K562 (cell line): ENCODE results near the gene TPMT. TPM values are rescaled to one million over a fixed set of nuclear protein-coding genes. Genes with fewer than 3 reads are reported as not detected.

ENCODE experiments used
- ATAC-seq: fragments of 200-7000 bp; cut with Tn5 transposase; 3 replicates; pipeline ENCODE4 v1.9.1; 2020; ENCODE audit warnings: moderate library complexity
- BruUV-seq: library from RNA; stranded (reverse); fragments of 400-500 nt; replicated peaks from 2 replicates; lab custom pipeline; 2021; lab: Mats Ljungman, UMichigan
- CTCF ChIA-PET: fragments of 300-600 bp; formaldehyde crosslinking; extraction: SDS; loops from one replicate; lab custom pipeline; 2021; ENCODE audit warnings: low intra/inter-chr PET ratio; lab: Yijun Ruan, JAX
- POLR2A ChIA-PET: fragments of 300-600, 350-650 bp; sonication (Branson Sonifier 250); formaldehyde crosslinking; extraction: SDS; loops from one replicate; lab custom pipeline; 2021; ENCODE audit warnings: antibody characterized with exemption, inconsistent platforms; lab: Yijun Ruan, JAX
- DNase-seq, 4 experiments: peaks; one replicate each; pipeline versions ENCODE4 v3.0.0 to v3.0.0-alpha.2; 2011 to 2018; ENCODE audit warnings: low spot score in 3 of 4, mixed read lengths in 3 of 4; ENCODE audit errors: extremely low read depth in 1 of 4
- FAIRE-seq: peaks from 2 replicates; lab custom pipeline; 2011; peaks lifted over from hg19 to GRCh38; lab: Jason Lieb, UNC
- H2AFZ ChIP-seq: 2 replicates; pipeline ENCODE4 v1.6.0; 2011; ENCODE audit warnings: low read depth, low read length, control low read depth, inconsistent platforms
- H3K27ac ChIP-seq: fragments of 200-600 bp; 3 replicates; pipeline ENCODE4 v1.8.0; 2011; ENCODE audit warnings: low read depth, mild to moderate bottlenecking, control low read depth, inconsistent platforms, low read length, moderate library complexity, mixed read lengths; ENCODE audit errors: extremely low read depth
- H3K27me3 ChIP-seq, 2 experiments: fragments of 300-600 bp in 1 of 2; 2 replicates in 1 of 2; 3 replicates in 1 of 2; pipeline versions ENCODE4 v1.6.0 to v1.8.0; 2011; ENCODE audit warnings: inconsistent platforms in 2 of 2, low read length in 2 of 2, mild to moderate bottlenecking in 1 of 2, mixed read lengths in 1 of 2, moderate library complexity in 1 of 2; ENCODE audit not compliant: control insufficient read depth in 2 of 2, insufficient read depth in 2 of 2
- H3K36me3 ChIP-seq: fragments of 300-600 bp; 3 replicates; pipeline ENCODE4 v1.8.0; 2011; ENCODE audit warnings: mild to moderate bottlenecking, low read length, inconsistent platforms; ENCODE audit not compliant: control insufficient read depth, insufficient read depth
- H3K4me1 ChIP-seq, 2 experiments: fragments of 200-600 bp in 1 of 2; replicated peaks in 1 of 2; 2 replicates in 1 of 2; 3 replicates in 1 of 2; pipeline versions ENCODE4 v1.5.1 to v1.8.0; 2011; ENCODE audit warnings: inconsistent platforms in 2 of 2, low read length in 2 of 2, mild to moderate bottlenecking in 1 of 2, mixed read lengths in 1 of 2, moderate library complexity in 1 of 2; ENCODE audit not compliant: control insufficient read depth in 2 of 2, insufficient read depth in 2 of 2
- H3K4me2 ChIP-seq: 2 replicates; pipeline ENCODE4 v1.6.1; 2011; ENCODE audit warnings: low read length, control low read depth, inconsistent platforms, mixed read lengths; ENCODE audit not compliant: insufficient read depth
- H3K4me3 ChIP-seq: fragments of 200-600 bp; sonication (generic), shearing (Covaris generic); 2 replicates; pipeline ENCODE4 v1.5.1; 2016; ENCODE audit warnings: control low read depth, inconsistent platforms
- H3K79me2 ChIP-seq: fragments of 200-600 bp; 3 replicates; pipeline ENCODE4 v1.8.0; 2011; ENCODE audit warnings: low read length, inconsistent platforms; ENCODE audit not compliant: control insufficient read depth, insufficient read depth
- H3K9ac ChIP-seq, 2 experiments: 2 replicates each; pipeline versions ENCODE4 v1.6.0 to v1.6.1; 2011; ENCODE audit warnings: low read depth in 2 of 2, low read length in 2 of 2, control low read depth in 1 of 2, inconsistent platforms in 1 of 2, mild to moderate bottlenecking in 1 of 2, mixed read lengths in 1 of 2; ENCODE audit not compliant: insufficient read depth in 1 of 2
- H3K9me1 ChIP-seq: one replicate; pipeline ENCODE4 v1.6.0; 2011; ENCODE audit warnings: inconsistent platforms, mild to moderate bottlenecking, low read length, moderate library complexity; ENCODE audit not compliant: control insufficient read depth, insufficient read depth
- H3K9me3 ChIP-seq: replicated peaks from 2 replicates; pipeline ENCODE4 v1.5.1; 2011; ENCODE audit warnings: low read depth, low read length, inconsistent platforms; ENCODE audit not compliant: control insufficient read depth, insufficient read depth
- H4K20me1 ChIP-seq: replicated peaks from 2 replicates; pipeline ENCODE4 v1.6.1; 2011; ENCODE audit warnings: low read length, inconsistent platforms, mixed read lengths; ENCODE audit not compliant: control insufficient read depth, insufficient read depth
- CTCF ChIP-seq, 3 experiments: IDR thresholded peaks in 2 of 3; conservative IDR thresholded peaks in 1 of 3; 2 replicates each; pipeline ENCODE4 v1.5.1; 2011 to 2012; ENCODE audit warnings: low read length in 3 of 3, mild to moderate bottlenecking in 3 of 3, control low read depth in 2 of 3, improper control_type of control experiment in 1 of 3, inconsistent platforms in 1 of 3, low read depth in 1 of 3, mixed read lengths in 1 of 3, moderate library complexity in 1 of 3; ENCODE audit not compliant: insufficient read depth in 2 of 3
- MECOM ChIP-seq: fragments of 250-450 bp; sonication (Bioruptor Pico); IDR thresholded peaks from 2 replicates; pipeline ENCODE4 v1.8.0; 2022; ENCODE audit warnings: inconsistent platforms
- RAD21 ChIP-seq, 2 experiments: fragments of 250-450 bp in 1 of 2; fragments of 450-650 bp in 1 of 2; sonication (Bioruptor Pico) in 1 of 2; formaldehyde crosslinking in 1 of 2; IDR thresholded peaks in 1 of 2; conservative IDR thresholded peaks in 1 of 2; 2 replicates each; pipeline versions ENCODE4 v1.4.0 to v1.8.0; 2020 to 2022; ENCODE audit warnings: mild to moderate bottlenecking in 2 of 2, moderate library complexity in 1 of 2
- SNRNP70 ChIP-seq: fragments of 200-400 bp; formaldehyde crosslinking; optimal IDR thresholded peaks from 2 replicates; pipeline ENCODE3; 2017; ENCODE audit warnings: low read depth, low read length
- ZBTB49 ChIP-seq: sonication (generic); formaldehyde crosslinking; IDR thresholded peaks from 2 replicates; pipeline ENCODE4 v1.8.0; 2022; ENCODE audit warnings: missing genetic modification reagents, mild to moderate bottlenecking, borderline replicate concordance
- WGBS: fragments of 100-300 bp; shearing (Covaris generic); methylation state at CpG from one replicate; pipeline ENCODE4 v1.1.6; 2016; ENCODE audit warnings: low coverage, mixed read lengths; ENCODE audit not compliant: insufficient coverage; ENCODE audit errors: missing lambda C conversion rate; 5-methylcytosine and 5-hydroxymethylcytosine counted together
- in situ Hi-C: fragments of 300-500 bp; cut with MboI; formaldehyde crosslinking; loops from 4 replicates; pipeline ENCODE4 v1.15.0; 2018; ENCODE audit warnings: inconsistent platforms, mixed read lengths
- intact Hi-C: fragments of 100-400 bp; cut with micrococcal nuclease; formaldehyde crosslinking; loops from 2 replicates; pipeline ENCODE4 v1.14.2; 2022
- polyA plus RNA-seq, 8 experiments: library from polyadenylated mRNA; depleted of rRNA in 4 of 8; stranded (reverse) in 5 of 8; unstranded in 3 of 8; fragments of >200 nt; fragmentation: Nextera tagmentation in 2 of 8; fragmentation: Illumina TruSeq in 1 of 8; extraction: Ambion mirVana in 2 of 8; extraction: Trizol in 1 of 8; gene quantifications; 2 replicates each; pipeline versions ENCODE4 v1.2.1 to v1.2.3, GENCODE V29; 2011 to 2014; ENCODE audit warnings: inconsistent platforms in 1 of 8, missing spikeins in 1 of 8
- total RNA-seq, 7 experiments: library from RNA; depleted of rRNA in 6 of 7; stranded (reverse); fragments of >200 nt in 6 of 7; fragmentation: Illumina TruSeq in 2 of 7; extraction: Trizol in 2 of 7; gene quantifications; 2 replicates each; pipeline versions ENCODE4 v1.2.1 to v1.2.3, GENCODE V29; 2011 to 2021; ENCODE audit warnings: low replicate concordance in 1 of 7
- TF ChIP-seq, protein P1 (sequence below): sonication (generic); formaldehyde crosslinking; IDR thresholded peaks from 2 replicates; pipeline ENCODE4 v1.8.1; 2023; ENCODE audit warnings: mild to moderate bottlenecking, missing genetic modification reagents

TPMT gene
- total and polyA plus RNA-seq, 9 of the 15 experiments (the other 6 are each of a cell fraction or from before 2014, with no cell fraction given): 24.2 to 67.4 (median 46.5) TPM

- Histone ChIP-seq H3K4me2 (no peak within 1 kb of the TSS), H3K4me1 (peaks cover 3 to 8% of the 10 kb centered on the region in 2 experiments; a peak in 2 of 5 replicates), H4K20me1 (no peaks in the 10 kb centered on the region), H3K9me3 (no peaks in the 10 kb centered on the region), H3K36me3 (no peaks in the 10 kb centered on the region)
- CTCF ChIA-PET: no interaction called here
- intact Hi-C loops: no loop called here
- 0 out of 3 replicates have a peak, but pooled peaks have one; percentile 16 for ATAC-seq
- no peak for DNase-seq
- POLR2A ChIA-PET: interaction anchor here (0.6 to 1.6 kb wide), 4 partner anchors 13 to 294 kb away, joined by 3 to 4 read pairs (median 4); no protein-coding TSS in a partner anchor
- TF ChIP-seq, protein P1, sequence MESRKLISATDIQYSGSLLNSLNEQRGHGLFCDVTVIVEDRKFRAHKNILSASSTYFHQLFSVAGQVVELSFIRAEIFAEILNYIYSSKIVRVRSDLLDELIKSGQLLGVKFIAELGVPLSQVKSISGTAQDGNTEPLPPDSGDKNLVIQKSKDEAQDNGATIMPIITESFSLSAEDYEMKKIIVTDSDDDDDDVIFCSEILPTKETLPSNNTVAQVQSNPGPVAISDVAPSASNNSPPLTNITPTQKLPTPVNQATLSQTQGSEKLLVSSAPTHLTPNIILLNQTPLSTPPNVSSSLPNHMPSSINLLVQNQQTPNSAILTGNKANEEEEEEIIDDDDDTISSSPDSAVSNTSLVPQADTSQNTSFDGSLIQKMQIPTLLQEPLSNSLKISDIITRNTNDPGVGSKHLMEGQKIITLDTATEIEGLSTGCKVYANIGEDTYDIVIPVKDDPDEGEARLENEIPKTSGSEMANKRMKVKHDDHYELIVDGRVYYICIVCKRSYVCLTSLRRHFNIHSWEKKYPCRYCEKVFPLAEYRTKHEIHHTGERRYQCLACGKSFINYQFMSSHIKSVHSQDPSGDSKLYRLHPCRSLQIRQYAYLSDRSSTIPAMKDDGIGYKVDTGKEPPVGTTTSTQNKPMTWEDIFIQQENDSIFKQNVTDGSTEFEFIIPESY (CRISPR knock-in tag): peak; percentile 99
- TF ChIP-seq SNRNP70: no peak
- peak; percentile 15 to 26 (median 24); a peak in 2 of 6 replicates for TF ChIP-seq CTCF (IDR thresholded peaks at IDR 0.05 in 2 of 3, conservative IDR thresholded peaks at IDR 0.05 in 1 of 3; ENCODE audit: insufficient read depth in 2 of 3, low read depth in 1 of 3, low read length in 3 of 3)
- TF ChIP-seq MECOM (CRISPR knock-in tag): no peak
- TF ChIP-seq RAD21 (CRISPR knock-in tag; conservative IDR thresholded peaks at IDR 0.05 in 1 of 2, IDR thresholded peaks at IDR 0.05 in 1 of 2): peak in 1 of 2 experiments; percentile 38; a peak in 2 of 4 replicates
- no peak for TF ChIP-seq ZBTB49 (CRISPR knock-in tag)
- TF ChIP-seq, all 486 proteins: peak for 3
- no TSS peak for BruUV-seq
- no peak within 1 kb of the TSS for H3K27ac ChIP-seq
- no peaks in the 10 kb centered on the region for H3K79me2 ChIP-seq
- H3K9me1 ChIP-seq: no peaks in the 10 kb centered on the region
- no peaks in the 10 kb centered on the region for H3K27me3 ChIP-seq
- WGBS: 87% methylated on average over 59 of the region's 82 CpGs
- in situ Hi-C loops: no loop called here
- no peak within 1 kb of the TSS for H3K4me3 ChIP-seq
- FAIRE-seq: no peak
- no peak within 1 kb of the TSS for H2AFZ ChIP-seq
- no peak within 1 kb of the TSS for H3K9ac ChIP-seq
Measured at GRCh38 chr6:18122128-18123093, 32.5 kb downstream of the TPMT start, which contains the start of gene NHLRC1. Gene NHLRC1, minus strand, starts transcription at chr6:18122677. Its CDS starts 71 bp downstream, at chr6:18122606.
